Activated CD4-positive, CD25-positive, alpha-beta regulatory T cell treated with anti-CD3 and anti-CD28 coated beads, Interleukin-2, amount 50 U/mL, for 72 hours (primary cell): Measurements from ENCODE around the gene C2orf92.
A peak's percentile ranks its signal among the peaks of the same experiment; 100 is the strongest.
"Not testable (repeated sequence)": the region's sequence is repeated elsewhere in the genome, so short reads cannot be mapped to it uniquely, and the experiment has no call there.

ENCODE experiments used
- DNase-seq: peaks from one replicate; pipeline ENCODE4 v3.0.0; 2021

The C2orf92 gene

DNA sequence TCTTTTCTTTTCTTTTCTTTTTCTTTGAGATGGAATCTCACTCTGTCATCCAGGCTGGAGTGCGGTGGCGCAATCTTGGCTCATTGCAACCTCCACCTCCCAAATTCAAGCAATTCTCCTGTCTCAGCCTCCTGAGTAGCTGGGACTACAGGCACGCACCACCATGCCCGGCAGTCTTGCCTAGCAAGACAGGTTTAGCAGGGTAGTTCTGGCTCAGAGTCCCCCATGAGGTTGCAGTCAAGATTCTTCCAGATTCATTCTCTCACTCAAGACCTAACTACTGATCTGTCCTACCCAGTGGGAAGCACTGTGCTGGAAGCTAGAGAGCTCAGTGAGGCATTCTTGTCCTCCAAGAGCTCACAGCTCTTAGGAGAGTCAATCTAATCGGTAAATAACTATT lies 26.2 kb downstream of the C2orf92 start:
- DNase-seq: no peak

- DNase-seq: peak; percentile 94
Observed at GRCh38 chr2:97697252-97698235, 28.0 kb downstream of the C2orf92 start.

- DNase-seq: no peak
Observed at GRCh38 chr2:97698530-97698929, 29.0 kb downstream of the C2orf92 start.

GRCh38 chr2:97699765-97700444 lies 30.4 kb downstream of the C2orf92 start:
- DNase-seq: peak; percentile 50

DNA sequence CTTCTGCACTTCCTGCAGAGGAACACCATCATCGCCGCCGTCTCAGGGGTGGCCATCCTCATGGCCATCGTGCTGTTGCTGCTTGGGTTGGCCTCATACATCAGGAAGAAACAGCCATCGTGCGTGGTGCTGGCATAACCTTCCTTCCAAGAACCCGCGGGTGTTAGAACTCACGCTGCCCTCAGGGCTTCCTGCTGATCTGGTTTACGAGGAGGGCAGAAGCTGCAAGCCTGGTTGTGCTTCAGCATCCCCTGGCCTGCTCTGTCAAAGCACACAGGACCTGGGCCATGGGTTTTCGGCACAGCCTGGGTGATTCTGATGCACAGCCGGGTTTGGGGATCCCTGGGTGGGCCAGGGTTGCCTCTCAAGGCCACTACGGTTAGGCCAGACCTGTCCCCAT lies 31.7 kb downstream of the C2orf92 start:
- no peak for DNase-seq

- DNase-seq: no peak
Observed at GRCh38 chr2:97701851-97702465, 32.4 kb downstream of the C2orf92 start.

- no peak for DNase-seq
Observed at GRCh38 chr2:97702731-97703470, 33.4 kb downstream of the C2orf92 start.

GRCh38 chr2:97703741-97704140 lies 34.2 kb downstream of the C2orf92 start:
- no peak for DNase-seq

- peak; percentile 18 for DNase-seq
Observed at GRCh38 chr2:97704989-97705388, 35.5 kb downstream of the C2orf92 start.

GRCh38 chr2:97706112-97706511 lies 36.6 kb downstream of the C2orf92 start:
- DNase-seq: no peak

DNA sequence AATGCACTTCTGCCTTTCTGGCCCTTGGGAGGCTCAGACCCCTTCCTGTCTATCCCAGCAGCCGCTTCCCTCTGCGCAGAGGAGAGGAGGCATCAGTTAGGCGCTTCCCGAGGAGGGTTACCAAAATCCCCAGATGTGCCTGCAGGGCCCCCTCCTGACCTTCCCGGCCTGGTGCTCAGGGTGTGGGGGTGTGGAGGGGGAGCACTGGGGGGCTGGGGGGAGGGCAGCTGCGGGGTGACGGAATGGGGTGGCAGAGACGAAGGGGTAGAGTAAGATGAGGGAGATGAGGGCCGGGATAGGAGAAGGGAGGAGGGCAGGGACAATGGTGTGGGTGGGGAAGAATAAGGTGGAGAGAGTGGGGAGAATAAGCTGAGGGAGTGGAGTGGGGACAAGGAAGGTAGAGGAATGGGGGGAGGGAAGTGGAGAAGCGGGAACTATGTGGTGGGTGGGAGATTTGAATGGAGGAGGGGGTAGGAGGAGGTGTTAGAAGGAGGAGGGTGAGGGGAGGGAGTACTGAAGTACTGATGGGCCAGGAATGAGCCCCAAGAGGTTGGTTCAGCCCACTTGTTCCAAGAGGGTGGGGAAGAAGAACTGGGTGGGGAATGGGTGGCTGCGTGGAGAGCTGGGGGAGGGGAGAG lies 37.3 kb downstream of the C2orf92 start:
- DNase-seq: peak; percentile 18

DNA sequence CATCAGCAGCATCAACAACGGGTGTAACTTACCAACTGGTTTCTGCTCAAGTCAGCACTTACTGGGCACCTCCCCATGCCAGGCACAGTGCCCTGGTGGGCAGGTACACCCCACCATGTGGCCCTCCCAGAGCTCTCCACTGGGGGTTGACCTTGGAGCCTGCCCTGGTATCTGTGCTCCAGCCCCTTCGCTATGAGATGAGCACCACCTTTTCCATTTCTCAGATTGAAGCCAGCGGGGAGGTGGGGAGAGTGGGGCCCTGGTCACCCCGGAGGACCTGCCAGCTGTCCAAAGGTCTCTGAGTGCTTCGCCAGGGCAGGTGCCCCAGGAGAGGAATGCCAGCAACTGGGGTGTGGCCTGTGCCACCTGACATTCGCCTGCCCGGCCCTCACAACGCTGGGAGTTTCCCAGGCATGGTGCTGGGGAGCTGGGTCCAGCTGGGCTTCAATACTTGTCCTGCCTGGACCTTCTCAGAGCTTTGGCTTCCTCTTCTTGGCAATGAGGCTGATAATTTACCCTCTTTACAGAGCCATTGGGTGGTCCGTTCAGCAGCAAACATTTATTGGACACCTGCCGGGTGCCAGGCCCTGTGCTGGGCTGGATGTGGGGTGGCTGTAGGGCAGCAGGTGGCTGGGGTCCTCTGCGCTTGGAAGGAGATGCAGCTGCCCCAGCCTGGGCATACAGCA lies 38.0 kb downstream of the C2orf92 start:
- DNase-seq: peak; percentile 14

DNA sequence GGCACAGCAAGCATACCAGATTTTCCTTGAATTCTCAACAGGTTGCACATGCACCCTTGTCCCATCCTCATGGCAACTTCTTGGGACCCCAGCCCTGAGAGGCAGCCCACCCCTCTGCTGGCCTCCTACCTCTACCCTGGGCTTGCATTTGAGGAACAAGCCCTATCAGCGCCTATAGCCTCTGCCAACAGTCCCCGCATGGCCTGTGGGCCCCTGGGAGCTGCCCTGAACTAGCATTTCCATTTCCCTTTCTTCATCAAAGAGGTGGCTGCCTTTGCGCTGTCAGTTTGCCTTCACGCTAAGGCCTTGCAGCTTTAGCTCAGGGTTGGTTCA lies 38.5 kb downstream of the C2orf92 start:
- DNase-seq: peak; percentile 15

GRCh38 chr2:97708608-97709007 lies 39.1 kb downstream of the C2orf92 start:
- DNase-seq: peak; percentile 20

- no peak for DNase-seq
Observed at GRCh38 chr2:97711394-97711711, 41.8 kb downstream of the C2orf92 start.

GRCh38 chr2:97712175-97712574 lies 42.7 kb downstream of the C2orf92 start:
- DNase-seq: not testable (repeated sequence)

DNA sequence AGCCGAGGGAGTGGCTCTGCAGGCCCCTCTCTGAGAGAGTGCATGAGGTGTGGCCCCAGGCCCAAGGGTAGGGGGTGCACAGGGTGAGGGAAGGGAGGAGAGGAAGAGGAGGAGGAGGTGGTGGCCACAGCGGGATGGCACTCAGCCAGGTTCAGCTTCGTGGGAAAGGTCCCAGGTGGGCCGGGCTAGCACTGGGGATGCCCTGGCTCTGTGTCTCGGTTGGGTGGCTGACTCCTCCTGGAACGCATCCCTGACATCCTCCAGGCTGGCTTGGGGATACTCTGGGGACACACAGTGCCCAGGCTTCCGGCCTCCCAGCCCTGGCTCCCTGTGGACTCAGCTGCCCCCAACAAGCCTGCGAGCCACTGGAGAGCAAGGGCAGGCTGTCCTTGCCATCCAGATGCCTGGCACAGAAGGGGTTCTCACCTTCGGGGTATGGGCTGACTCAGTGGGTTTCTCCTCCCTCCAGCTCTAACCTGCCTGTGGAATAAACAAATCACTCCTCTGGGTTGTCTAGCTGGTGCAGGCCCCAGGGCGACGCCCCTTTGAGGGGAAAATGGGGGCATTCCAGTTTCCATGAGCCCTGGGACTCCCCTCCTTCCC lies 43.3 kb downstream of the C2orf92 start:
- DNase-seq: peak; percentile 37

- DNase-seq: peak; percentile 65
Observed at GRCh38 chr2:97713296-97714083, 44.0 kb downstream of the C2orf92 start, which contains the start of gene ZAP70. TSS of gene ZAP70 (plus strand) at chr2:97713576. CDS start at chr2:97724037, 10,461 bp downstream.

- peak; percentile 47 for DNase-seq
Observed at GRCh38 chr2:97714084-97714949, 44.8 kb downstream of the C2orf92 start.
